Epithelial cell of proximal tubule (primary cell): Measurements from ENCODE around the gene ING1. TPM values are rescaled to one million over a fixed set of nuclear protein-coding genes. Genes with fewer than 3 reads are reported as not detected.
"Not testable (repeated sequence)": the region's sequence is repeated elsewhere in the genome, so short reads cannot be mapped to it uniquely, and the experiment has no call there.

Experiments
- DNase-seq: peaks from one replicate; pipeline ENCODE4 v3.0.0-alpha.2; 2011; ENCODE audit warnings: low read depth
- H3K4me3 ChIP-seq: 2 replicates; pipeline ENCODE4 v1.5.1; 2011; ENCODE audit warnings: low read depth, mild to moderate bottlenecking, low read length
- CTCF ChIP-seq: conservative IDR thresholded peaks from 2 replicates; pipeline ENCODE4 v1.5.1; 2012; ENCODE audit warnings: low read depth, mild to moderate bottlenecking, low read length
- total RNA-seq: library from RNA; depleted of rRNA; stranded (reverse); fragments of >200 nt; gene quantifications from 2 replicates; pipeline ENCODE4 v1.2.3, GENCODE V29; 2015

ING1 gene
- total RNA-seq, 1 donor from 2014 or later = 14.1 TPM

GRCh38 chr13:110719036-110719710, 5.7 kb downstream of the ING1 start:
- TF ChIP-seq CTCF = no peak
- no peak for DNase-seq
- no peak overlapping the region for H3K4me3 ChIP-seq

GRCh38 chr13:110722971-110723370, 9.5 kb downstream of the ING1 start:
- no peak for TF ChIP-seq CTCF
- DNase-seq = no peak

GRCh38 chr13:110723598-110723997, 10.1 kb downstream of the ING1 start:
- TF ChIP-seq CTCF = no peak
- H3K4me3 ChIP-seq = no peak overlapping the region
- DNase-seq = no peak

More at GRCh38 chr13:110722971-110723370, 9.5 kb downstream of the ING1 start:
- no peak overlapping the region for H3K4me3 ChIP-seq

- not testable (repeated sequence) for DNase-seq, H3K4me3 ChIP-seq
Observed at GRCh38 chr13:110726153-110726552, 12.7 kb downstream of the ING1 start.

- TF ChIP-seq CTCF = no peak
- no peak for DNase-seq
- H3K4me3 ChIP-seq = no peak overlapping the region
Observed at GRCh38 chr13:110726726-110727125, 13.2 kb downstream of the ING1 start.

- H3K4me3 ChIP-seq = no peak overlapping the region
- no peak for DNase-seq
- no peak for TF ChIP-seq CTCF
Observed at GRCh38 chr13:110731072-110731471, 17.6 kb downstream of the ING1 start.

- no peak for DNase-seq
- no peak overlapping the region for H3K4me3 ChIP-seq
- no peak for TF ChIP-seq CTCF
Observed at GRCh38 chr13:110734561-110734960, 21.1 kb downstream of the ING1 start.
